Fibroblast of skin of right quadriceps (primary cell): ENCODE results near the gene C11orf68.

Experiments
- DNase-seq: peaks from one replicate; pipeline ENCODE4 v3.0.0-alpha.2; 2013

C11orf68 gene

DNA sequence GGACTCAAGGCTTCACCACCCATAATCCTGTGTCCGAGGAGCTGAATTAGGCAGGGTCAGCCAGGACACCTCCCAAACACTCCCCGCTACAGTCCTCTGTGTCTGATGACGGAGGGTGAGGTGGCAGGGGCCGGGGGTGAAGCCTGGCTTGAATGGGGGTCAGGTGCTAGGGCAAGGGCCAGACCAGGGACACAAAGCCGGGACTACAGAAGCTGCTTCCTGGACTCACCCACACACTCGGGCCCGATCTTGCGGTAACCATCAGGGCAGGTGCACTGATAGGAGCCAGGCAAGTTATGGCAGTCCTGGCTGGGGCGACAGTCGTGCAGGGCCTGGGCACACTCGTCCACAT lies 48.6 kb downstream of the C11orf68 start:
- DNase-seq, result no peak

DNA sequence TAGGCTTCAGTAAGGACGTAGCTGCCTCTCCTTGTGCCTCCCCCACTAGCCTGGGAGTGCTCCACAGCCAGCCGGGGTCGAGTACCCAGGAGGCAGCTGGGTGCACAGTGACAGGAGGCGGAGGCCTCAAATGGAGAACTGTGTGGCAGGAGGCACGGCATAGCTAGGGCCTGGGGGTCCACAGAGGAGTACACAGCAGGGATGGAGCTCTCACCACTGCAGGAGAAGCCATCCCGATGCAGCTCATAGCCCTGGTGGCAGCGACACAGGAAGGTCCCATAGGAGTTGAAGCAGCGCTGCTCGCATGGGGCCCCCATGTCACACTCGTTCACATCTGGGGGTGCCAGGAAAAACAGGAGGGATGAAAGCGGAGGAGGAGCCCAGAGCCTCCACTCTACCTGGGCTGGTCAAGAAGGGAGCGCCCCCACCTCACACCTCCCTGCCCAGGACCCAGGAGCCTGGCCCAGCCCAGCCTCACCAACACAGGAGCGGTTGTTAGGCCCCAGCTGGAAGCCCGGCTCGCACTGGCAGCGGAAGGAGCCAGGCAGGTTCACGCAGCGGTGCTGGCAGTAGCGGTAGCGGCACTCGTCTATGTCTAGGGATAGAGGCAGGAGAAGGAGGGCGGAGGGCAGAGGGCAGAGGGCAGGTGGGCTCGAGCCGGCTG lies 49.1 kb downstream of the C11orf68 start:
- DNase-seq, result no peak

DNA sequence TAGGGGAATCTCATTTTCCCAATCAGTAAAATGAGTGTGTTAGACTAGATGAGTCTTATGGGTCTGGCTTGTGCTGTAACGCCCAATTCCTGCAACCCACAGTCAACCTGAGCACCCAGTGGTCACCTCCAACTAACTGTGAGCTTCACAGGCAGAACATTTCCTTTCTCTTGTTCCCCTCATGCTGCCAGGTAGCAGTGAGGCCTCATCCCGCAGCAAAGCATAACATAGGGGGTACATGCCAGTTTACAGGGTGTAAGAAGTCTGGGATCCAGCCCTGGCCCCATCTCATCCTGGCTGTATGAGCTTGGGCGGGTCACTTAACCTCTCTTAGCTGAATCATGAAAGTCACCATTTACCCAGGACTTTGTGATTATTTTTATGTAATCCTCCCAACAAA lies 50.0 kb downstream of the C11orf68 start:
- no peak for DNase-seq

DNA sequence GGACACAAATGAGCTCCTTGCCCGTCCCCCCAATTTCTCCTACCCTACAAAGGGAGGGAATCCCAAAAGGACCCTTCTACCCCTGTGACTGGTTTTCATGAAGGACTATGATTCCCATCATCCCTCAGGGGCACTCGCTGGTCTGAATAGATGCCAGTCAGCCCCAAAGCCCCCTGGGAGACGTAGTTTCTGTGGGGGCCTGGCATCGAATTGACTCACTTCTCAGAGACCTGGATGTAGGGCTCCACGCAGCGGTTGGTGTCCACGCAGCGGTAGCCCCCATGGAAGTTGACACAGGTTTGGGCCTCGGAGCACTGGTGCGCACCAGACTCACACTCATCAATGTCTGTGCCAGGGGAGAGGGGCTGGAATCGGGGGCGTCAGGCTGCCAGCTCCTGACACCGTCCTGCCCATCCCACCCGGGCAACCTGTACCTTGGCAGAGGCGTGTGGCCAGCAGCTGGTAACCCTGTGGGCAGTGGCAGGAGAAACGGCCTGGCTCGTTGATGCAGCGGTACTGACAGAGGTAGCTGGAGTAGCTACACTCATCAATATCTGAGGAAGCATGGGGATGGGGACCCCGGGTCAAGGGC lies 50.7 kb downstream of the C11orf68 start:
- no peak for DNase-seq

DNA sequence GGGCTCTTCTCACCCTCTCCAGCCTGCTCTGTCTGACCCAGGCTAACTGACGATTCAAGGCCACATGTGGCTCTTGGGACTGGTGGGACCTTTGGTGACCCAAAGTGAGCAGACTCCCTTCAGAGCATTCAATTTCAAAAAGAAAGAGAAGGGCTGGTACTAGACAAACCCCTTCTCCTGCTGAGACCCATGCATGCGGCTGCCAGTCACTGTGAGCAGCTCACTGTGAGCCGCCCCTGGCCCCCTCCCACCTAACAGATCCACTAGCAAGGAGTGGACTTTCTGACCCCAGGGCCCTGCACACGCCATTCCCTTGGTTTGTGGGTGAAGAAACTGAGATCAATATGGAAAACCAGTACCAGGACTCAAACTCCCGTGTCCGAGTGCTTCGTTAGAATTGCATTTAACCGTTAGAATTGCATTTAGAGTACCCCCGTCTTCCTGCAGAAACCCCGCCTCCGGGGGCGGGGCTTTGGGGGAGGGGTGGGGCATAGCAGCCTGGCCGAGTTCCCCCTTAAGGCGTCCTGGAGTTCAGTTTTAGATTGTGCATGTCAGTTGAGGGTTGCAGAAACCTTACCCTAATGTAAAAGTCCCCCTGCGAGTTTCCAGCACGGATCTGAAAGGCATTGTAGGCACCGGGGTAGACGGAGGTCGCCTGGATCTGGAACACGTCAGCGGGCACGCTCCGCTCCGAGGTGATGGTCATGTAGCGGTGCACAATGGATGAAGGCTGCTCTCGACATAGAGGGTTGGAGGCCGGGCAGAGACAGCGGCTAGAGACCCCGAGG lies 51.4 kb downstream of the C11orf68 start:
- no peak for DNase-seq
